Measurements from ENCODE around the gene LILRA5. TPM values are rescaled to one million over a fixed set of nuclear protein-coding genes. Genes with fewer than 3 reads are reported as not detected.

Gene LILRA5
- total RNA-seq, 1 experiment from 2014 or later: not detected

GRCh38 chr19:54341295-54341694 lies 28.3 kb upstream of the LILRA5 start:
- CTCF ChIA-PET: interaction anchor here (0.6 kb wide), 1 partner anchor 19 kb away, joined by 4 read pairs; no protein-coding TSS in a partner anchor
- POLR2A ChIA-PET (ENCODE audit: low non-redundant PET): no interaction called here
- TF ChIP-seq EZH2 (IDR thresholded peaks at IDR 0.05; ENCODE audit: borderline replicate concordance, low read depth, low read length, poor library complexity, severe bottlenecking): no peak
- TF ChIP-seq, protein P1, sequence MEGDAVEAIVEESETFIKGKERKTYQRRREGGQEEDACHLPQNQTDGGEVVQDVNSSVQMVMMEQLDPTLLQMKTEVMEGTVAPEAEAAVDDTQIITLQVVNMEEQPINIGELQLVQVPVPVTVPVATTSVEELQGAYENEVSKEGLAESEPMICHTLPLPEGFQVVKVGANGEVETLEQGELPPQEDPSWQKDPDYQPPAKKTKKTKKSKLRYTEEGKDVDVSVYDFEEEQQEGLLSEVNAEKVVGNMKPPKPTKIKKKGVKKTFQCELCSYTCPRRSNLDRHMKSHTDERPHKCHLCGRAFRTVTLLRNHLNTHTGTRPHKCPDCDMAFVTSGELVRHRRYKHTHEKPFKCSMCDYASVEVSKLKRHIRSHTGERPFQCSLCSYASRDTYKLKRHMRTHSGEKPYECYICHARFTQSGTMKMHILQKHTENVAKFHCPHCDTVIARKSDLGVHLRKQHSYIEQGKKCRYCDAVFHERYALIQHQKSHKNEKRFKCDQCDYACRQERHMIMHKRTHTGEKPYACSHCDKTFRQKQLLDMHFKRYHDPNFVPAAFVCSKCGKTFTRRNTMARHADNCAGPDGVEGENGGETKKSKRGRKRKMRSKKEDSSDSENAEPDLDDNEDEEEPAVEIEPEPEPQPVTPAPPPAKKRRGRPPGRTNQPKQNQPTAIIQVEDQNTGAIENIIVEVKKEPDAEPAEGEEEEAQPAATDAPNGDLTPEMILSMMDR (conservative IDR thresholded peaks at IDR 0.05; ENCODE audit: low read depth, low read length): no peak
- H3K4me3 ChIP-seq (ENCODE audit: low read depth, low read length, poor library complexity, severe bottlenecking): no peak overlapping the region
- no peaks in the 10 kb centered on the region for H3K9me3 ChIP-seq (ENCODE audit: low read depth, low read length, poor library complexity, severe bottlenecking)
- DNase-seq (ENCODE audit: low spot score): no peak
- no peaks in the 10 kb centered on the region for H3K4me1 ChIP-seq (ENCODE audit: insufficient read depth, low read length, poor library complexity, severe bottlenecking)
- H3K36me3 ChIP-seq (ENCODE audit: insufficient read depth, low read length, poor library complexity, severe bottlenecking): no peaks in the 10 kb centered on the region
- H3K27ac ChIP-seq (ENCODE audit: low read depth, low read length, poor library complexity, severe bottlenecking): no peak overlapping the region
- intact Hi-C loops (cut with micrococcal nuclease; ENCODE audit: unreplicated experiment): no loop called here
- peaks cover 7% of the 10 kb centered on the region for H3K27me3 ChIP-seq (replicated peaks; ENCODE audit: insufficient read depth, low read depth, low read length, poor library complexity)
- no TSS peak for BruUV-seq (replicated peaks)

GRCh38 chr19:54339646-54340358 lies 26.8 kb upstream of the LILRA5 start:
- H3K9me3 ChIP-seq (ENCODE audit: low read depth, low read length, poor library complexity, severe bottlenecking): no peaks in the 10 kb centered on the region
- CTCF ChIA-PET: no interaction called here
- BruUV-seq (replicated peaks): no TSS peak

GRCh38 chr19:54338521-54338920 lies 25.6 kb upstream of the LILRA5 start:
- ChIA-PET POLR2A (ENCODE audit: low non-redundant PET) (no interaction called here), CTCF (no interaction called here)
- H3K4me3 ChIP-seq (ENCODE audit: low read depth, low read length, poor library complexity, severe bottlenecking): no peak overlapping the region
- no peaks in the 10 kb centered on the region for H3K4me1 ChIP-seq (ENCODE audit: insufficient read depth, low read length, poor library complexity, severe bottlenecking)
- H3K27ac ChIP-seq (ENCODE audit: low read depth, low read length, poor library complexity, severe bottlenecking): no peak overlapping the region
- no TSS peak for BruUV-seq (replicated peaks)
- intact Hi-C loops (cut with micrococcal nuclease; ENCODE audit: unreplicated experiment): no loop called here
- no peak for DNase-seq (ENCODE audit: low spot score)
- no peaks in the 10 kb centered on the region for H3K36me3 ChIP-seq (ENCODE audit: insufficient read depth, low read length, poor library complexity, severe bottlenecking)
- H3K9me3 ChIP-seq (ENCODE audit: low read depth, low read length, poor library complexity, severe bottlenecking): no peaks in the 10 kb centered on the region
- TF ChIP-seq, protein P1 (conservative IDR thresholded peaks at IDR 0.05; ENCODE audit: low read depth, low read length): no peak
- TF ChIP-seq EZH2 (IDR thresholded peaks at IDR 0.05; ENCODE audit: borderline replicate concordance, low read depth, low read length, poor library complexity, severe bottlenecking): no peak
- no peaks in the 10 kb centered on the region for H3K27me3 ChIP-seq (replicated peaks; ENCODE audit: insufficient read depth, low read depth, low read length, poor library complexity)

More at GRCh38 chr19:54339646-54340358, 26.8 kb upstream of the LILRA5 start:
- TF ChIP-seq EZH2 (IDR thresholded peaks at IDR 0.05; ENCODE audit: borderline replicate concordance, low read depth, low read length, poor library complexity, severe bottlenecking): no peak
- TF ChIP-seq, protein P1 (conservative IDR thresholded peaks at IDR 0.05; ENCODE audit: low read depth, low read length): no peak
- Histone ChIP-seq H3K4me3 (ENCODE audit: low read depth, low read length, poor library complexity, severe bottlenecking) (no peak overlapping the region), H3K4me1 (ENCODE audit: insufficient read depth, low read length, poor library complexity, severe bottlenecking) (no peaks in the 10 kb centered on the region), H3K27me3 (replicated peaks; ENCODE audit: insufficient read depth, low read depth, low read length, poor library complexity) (peaks cover 7% of the 10 kb centered on the region), H3K27ac (ENCODE audit: low read depth, low read length, poor library complexity, severe bottlenecking) (no peak overlapping the region), H3K36me3 (ENCODE audit: insufficient read depth, low read length, poor library complexity, severe bottlenecking) (no peaks in the 10 kb centered on the region)
- DNase-seq (ENCODE audit: low spot score): no peak
- intact Hi-C loops (cut with micrococcal nuclease; ENCODE audit: unreplicated experiment): no loop called here
- POLR2A ChIA-PET (ENCODE audit: low non-redundant PET): interaction anchor here (0.6 kb wide), 1 partner anchor 327 kb away, joined by 6 read pairs; no protein-coding TSS in a partner anchor
